WTC11 (cell line): ENCODE data around the gene DESI2. TPM values are rescaled to one million over a fixed set of nuclear protein-coding genes. Genes with fewer than 3 reads are reported as not detected.

Source experiments
- AFF4 ChIP-seq: sonication (generic); formaldehyde crosslinking; IDR thresholded peaks from 2 replicates; pipeline ENCODE4 v1.8.1; 2023; ENCODE audit warnings: mild to moderate bottlenecking, missing genetic modification reagents, borderline replicate concordance
- ARID4B ChIP-seq: sonication (generic); formaldehyde crosslinking; IDR thresholded peaks from 2 replicates; pipeline ENCODE4 v1.8.0; 2023; ENCODE audit warnings: missing genetic modification reagents, mild to moderate bottlenecking, borderline replicate concordance
- ATF3 ChIP-seq: sonication (generic); formaldehyde crosslinking; conservative IDR thresholded peaks from 2 replicates; pipeline ENCODE4 v1.8.1; 2022; ENCODE audit warnings: mild to moderate bottlenecking, missing genetic modification reagents
- ATF6 ChIP-seq: sonication (generic); formaldehyde crosslinking; IDR thresholded peaks from 2 replicates; pipeline ENCODE4 v1.8.1; 2023; ENCODE audit warnings: mild to moderate bottlenecking, missing genetic modification reagents
- E2F1 ChIP-seq: sonication (generic); formaldehyde crosslinking; IDR thresholded peaks from 2 replicates; pipeline ENCODE4 v1.8.0; 2022; ENCODE audit warnings: mild to moderate bottlenecking, missing genetic modification reagents
- E2F4 ChIP-seq: sonication (generic); formaldehyde crosslinking; IDR thresholded peaks from 2 replicates; pipeline ENCODE4 v1.8.1; 2022; ENCODE audit warnings: low read depth, mild to moderate bottlenecking, moderate library complexity, missing genetic modification reagents, borderline replicate concordance
- ELF4 ChIP-seq: sonication (generic); formaldehyde crosslinking; IDR thresholded peaks from 2 replicates; pipeline ENCODE4 v1.8.1; 2022; ENCODE audit warnings: low read depth, mild to moderate bottlenecking, moderate library complexity, missing genetic modification reagents
- ERG ChIP-seq: fragments of 250-450 bp; sonication (Bioruptor Pico); IDR thresholded peaks from 2 replicates; pipeline ENCODE4 v1.8.0; 2021; ENCODE audit warnings: mild to moderate bottlenecking
- GTF2I ChIP-seq: fragments of 250-450 bp; sonication (Bioruptor Pico); conservative IDR thresholded peaks from 2 replicates; pipeline ENCODE4 v1.4.0; 2021; ENCODE audit warnings: mild to moderate bottlenecking
- JUN ChIP-seq: sonication (generic); formaldehyde crosslinking; IDR thresholded peaks from 2 replicates; pipeline ENCODE4 v1.8.0; 2023; ENCODE audit warnings: mild to moderate bottlenecking, missing genetic modification reagents
- KAT7 ChIP-seq: sonication (generic); formaldehyde crosslinking; IDR thresholded peaks from 2 replicates; pipeline ENCODE4 v1.8.1; 2023; ENCODE audit warnings: missing genetic modification reagents, mild to moderate bottlenecking, borderline replicate concordance
- MYBL2 ChIP-seq: sonication (generic); formaldehyde crosslinking; IDR thresholded peaks from 2 replicates; pipeline ENCODE4 v1.8.1; 2023; ENCODE audit warnings: mild to moderate bottlenecking, moderate library complexity, missing genetic modification reagents
- NR3C1 ChIP-seq: sonication (generic); formaldehyde crosslinking; conservative IDR thresholded peaks from 2 replicates; pipeline ENCODE4 v1.8.1; 2023; ENCODE audit warnings: low read depth, mild to moderate bottlenecking, missing genetic modification reagents
- PREB ChIP-seq: sonication (generic); formaldehyde crosslinking; IDR thresholded peaks from 2 replicates; pipeline ENCODE4 v1.8.1; 2022; ENCODE audit warnings: mild to moderate bottlenecking, missing genetic modification reagents, moderate library complexity, borderline replicate concordance
- PRRX2 ChIP-seq: fragments of 250-450 bp; sonication (Bioruptor Pico); IDR thresholded peaks from 2 replicates; pipeline ENCODE4 v1.8.0; 2021; ENCODE audit warnings: mild to moderate bottlenecking
- RELA ChIP-seq: sonication (generic); formaldehyde crosslinking; IDR thresholded peaks from 2 replicates; pipeline ENCODE4 v1.8.1; 2022; ENCODE audit warnings: missing genetic modification reagents, mild to moderate bottlenecking, borderline replicate concordance
- RORB ChIP-seq: fragments of 250-450 bp; sonication (Bioruptor Pico); IDR thresholded peaks from 2 replicates; pipeline ENCODE4 v1.9.0; 2021; ENCODE audit warnings: mild to moderate bottlenecking
- SMAD3 ChIP-seq: sonication (generic); formaldehyde crosslinking; IDR thresholded peaks from 2 replicates; pipeline ENCODE4 v1.8.0; 2022; ENCODE audit warnings: missing genetic modification reagents, mild to moderate bottlenecking, borderline replicate concordance
- SP1 ChIP-seq: sonication (generic); formaldehyde crosslinking; conservative IDR thresholded peaks from 2 replicates; pipeline ENCODE4 v1.8.1; 2022; ENCODE audit warnings: missing genetic modification reagents
- TP53 ChIP-seq: sonication (generic); formaldehyde crosslinking; IDR thresholded peaks from 2 replicates; pipeline ENCODE4 v1.8.1; 2023; ENCODE audit warnings: mild to moderate bottlenecking, missing genetic modification reagents
- USF2 ChIP-seq: sonication (generic); formaldehyde crosslinking; IDR thresholded peaks from 2 replicates; pipeline ENCODE4 v1.8.1; 2023; ENCODE audit warnings: mild to moderate bottlenecking, missing genetic modification reagents, moderate library complexity
- total RNA-seq: library from RNA; stranded (reverse); gene quantifications from 3 replicates; pipeline ENCODE4 v1.2.3, GENCODE V29; 2021

Gene DESI2
- total RNA-seq, 1 experiment from 2014 or later = 108 TPM

- TF ChIP-seq ATF3 (no peak), ARID4B (CRISPR knock-in tag) (peak; percentile 83; the same call in 1 of the 2 replicates), ATF6 (CRISPR knock-in tag) (no peak), RORB (CRISPR knock-in tag) (no peak), E2F4 (no peak), TP53 (peak; percentile 60; the same call in 1 of the 2 replicates), ELF4 (CRISPR knock-in tag) (peak; percentile 42; the same call in 1 of the 2 replicates), JUN (CRISPR knock-in tag) (no peak), SP1 (CRISPR knock-in tag) (peak; percentile 78), KAT7 (CRISPR knock-in tag) (0 out of 2 replicates have a peak, but pooled peaks have one; percentile 40), GTF2I (no peak), E2F1 (CRISPR knock-in tag) (no peak), AFF4 (CRISPR knock-in tag) (no peak), USF2 (CRISPR knock-in tag) (peak; percentile 84), PREB (CRISPR knock-in tag) (no peak), MYBL2 (CRISPR knock-in tag) (peak; percentile 90; the same call in 1 of the 2 replicates), SMAD3 (CRISPR knock-in tag) (no peak), RELA (CRISPR knock-in tag) (no peak; the same call in 1 of the 2 replicates), PRRX2 (CRISPR knock-in tag) (no peak), NR3C1 (CRISPR knock-in tag) (no peak), ERG (no peak)
These were observed at the start of gene DESI2 (continued) for GRCh38 chr1:244652623-244653438.
